SH-SY5Y (cell line): ENCODE measurements around the gene ZFPM1.

Source experiments
- GATA2 ChIP-seq: IDR thresholded peaks from 2 replicates; pipeline ENCODE4 v1.6.1; 2011; ENCODE audit warnings: mild to moderate bottlenecking, low read depth, low read length
- GATA3 ChIP-seq: IDR thresholded peaks from 2 replicates; pipeline ENCODE4 v1.6.1; 2011; ENCODE audit warnings: low read depth, mild to moderate bottlenecking, low read length, moderate library complexity

- TF ChIP-seq GATA2 (no peak), GATA3 (no peak)
Measured at GRCh38 chr16:88487124-88487432, 34.0 kb downstream of the ZFPM1 start.
